ENCODE results near the gene CCDC88B.

CCDC88B gene

GRCh38 chr11:64338716-64339115 is 1.3 kb upstream of the CCDC88B start:
- TF ChIP-seq FOXP2 (optimal IDR thresholded peaks at IDR 0.05; ENCODE audit: borderline replicate concordance, extremely low read depth, extremely low read length, insufficient read depth) (no peak), POLR2AphosphoS5 (IDR thresholded peaks at IDR 0.05; ENCODE audit: low read depth, low read length) (no peak), SIN3A (IDR thresholded peaks at IDR 0.05; ENCODE audit: borderline replicate concordance, insufficient read depth, low read length) (no peak)

DNA sequence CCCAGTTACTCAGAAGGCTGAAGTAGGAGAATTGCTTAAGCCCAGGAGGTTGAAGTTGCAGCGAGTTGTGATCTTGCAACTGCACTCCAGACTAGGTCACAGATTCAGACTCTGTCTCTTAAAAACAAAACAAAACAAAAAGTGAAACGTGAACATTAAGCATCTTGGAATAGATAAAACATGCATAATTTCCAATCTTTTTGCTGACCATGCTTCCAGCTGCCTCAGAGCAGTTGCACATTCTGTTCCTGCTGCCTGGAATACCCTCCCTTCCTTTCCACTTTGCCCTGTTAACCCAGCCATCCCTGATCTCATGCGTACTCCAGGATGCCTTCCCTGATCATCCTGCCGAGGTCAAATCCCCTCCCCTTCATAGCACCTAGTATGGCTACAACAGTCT is 718 bp upstream of the CCDC88B start:
- TF ChIP-seq POLR2AphosphoS5 (IDR thresholded peaks at IDR 0.05; ENCODE audit: low read depth, low read length), result no peak

- TF ChIP-seq SIN3A (IDR thresholded peaks at IDR 0.05; ENCODE audit: borderline replicate concordance, insufficient read depth, low read length) (no peak), FOXP2 (optimal IDR thresholded peaks at IDR 0.05; ENCODE audit: borderline replicate concordance, extremely low read depth, extremely low read length, insufficient read depth) (no peak), POLR2AphosphoS5 (IDR thresholded peaks at IDR 0.05; ENCODE audit: low read depth, low read length) (no peak), TAF1 (IDR thresholded peaks at IDR 0.05; ENCODE audit: borderline replicate concordance, insufficient read depth, low read length) (no peak)
- TF ChIP-seq, protein P1, sequence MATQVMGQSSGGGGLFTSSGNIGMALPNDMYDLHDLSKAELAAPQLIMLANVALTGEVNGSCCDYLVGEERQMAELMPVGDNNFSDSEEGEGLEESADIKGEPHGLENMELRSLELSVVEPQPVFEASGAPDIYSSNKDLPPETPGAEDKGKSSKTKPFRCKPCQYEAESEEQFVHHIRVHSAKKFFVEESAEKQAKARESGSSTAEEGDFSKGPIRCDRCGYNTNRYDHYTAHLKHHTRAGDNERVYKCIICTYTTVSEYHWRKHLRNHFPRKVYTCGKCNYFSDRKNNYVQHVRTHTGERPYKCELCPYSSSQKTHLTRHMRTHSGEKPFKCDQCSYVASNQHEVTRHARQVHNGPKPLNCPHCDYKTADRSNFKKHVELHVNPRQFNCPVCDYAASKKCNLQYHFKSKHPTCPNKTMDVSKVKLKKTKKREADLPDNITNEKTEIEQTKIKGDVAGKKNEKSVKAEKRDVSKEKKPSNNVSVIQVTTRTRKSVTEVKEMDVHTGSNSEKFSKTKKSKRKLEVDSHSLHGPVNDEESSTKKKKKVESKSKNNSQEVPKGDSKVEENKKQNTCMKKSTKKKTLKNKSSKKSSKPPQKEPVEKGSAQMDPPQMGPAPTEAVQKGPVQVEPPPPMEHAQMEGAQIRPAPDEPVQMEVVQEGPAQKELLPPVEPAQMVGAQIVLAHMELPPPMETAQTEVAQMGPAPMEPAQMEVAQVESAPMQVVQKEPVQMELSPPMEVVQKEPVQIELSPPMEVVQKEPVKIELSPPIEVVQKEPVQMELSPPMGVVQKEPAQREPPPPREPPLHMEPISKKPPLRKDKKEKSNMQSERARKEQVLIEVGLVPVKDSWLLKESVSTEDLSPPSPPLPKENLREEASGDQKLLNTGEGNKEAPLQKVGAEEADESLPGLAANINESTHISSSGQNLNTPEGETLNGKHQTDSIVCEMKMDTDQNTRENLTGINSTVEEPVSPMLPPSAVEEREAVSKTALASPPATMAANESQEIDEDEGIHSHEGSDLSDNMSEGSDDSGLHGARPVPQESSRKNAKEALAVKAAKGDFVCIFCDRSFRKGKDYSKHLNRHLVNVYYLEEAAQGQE (IDR thresholded peaks at IDR 0.05; ENCODE audit: insufficient read depth in 1 of 2, low read depth in 2 of 2, low read length in 2 of 2), result no peak
Measured at GRCh38 chr11:64340671-64341335, 799 bp downstream of the CCDC88B start.

DNA sequence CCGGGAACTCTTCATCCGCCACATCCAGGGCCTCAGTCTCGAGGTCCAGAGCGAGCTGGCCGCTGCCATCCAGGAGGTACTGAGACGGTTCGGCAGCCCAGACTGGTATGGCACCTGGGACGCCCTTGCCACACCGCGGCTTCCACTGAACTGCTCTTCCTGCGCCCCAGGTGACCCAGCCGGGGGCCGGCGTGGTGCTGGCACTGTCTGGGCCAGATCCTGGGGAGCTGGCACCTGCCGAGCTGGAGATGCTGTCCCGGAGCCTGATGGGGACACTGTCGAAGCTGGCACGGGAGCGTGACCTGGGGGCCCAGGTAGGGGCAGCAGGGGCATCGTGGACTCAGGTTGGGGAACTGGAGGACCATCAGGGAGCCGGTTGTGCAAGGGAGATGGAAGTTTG is 1.4 kb downstream of the CCDC88B start:
- no peak for TF ChIP-seq SIN3A (IDR thresholded peaks at IDR 0.05; ENCODE audit: borderline replicate concordance, insufficient read depth, low read length)
- TF ChIP-seq, protein P1 (IDR thresholded peaks at IDR 0.05; ENCODE audit: insufficient read depth in 1 of 2, low read depth in 2 of 2, low read length in 2 of 2), result no peak
- no peak for TF ChIP-seq FOXP2 (optimal IDR thresholded peaks at IDR 0.05; ENCODE audit: borderline replicate concordance, extremely low read depth, extremely low read length, insufficient read depth)
- TF ChIP-seq POLR2AphosphoS5 (IDR thresholded peaks at IDR 0.05; ENCODE audit: low read depth, low read length), result no peak
- no peak for TF ChIP-seq TAF1 (IDR thresholded peaks at IDR 0.05; ENCODE audit: borderline replicate concordance, insufficient read depth, low read length)

DNA sequence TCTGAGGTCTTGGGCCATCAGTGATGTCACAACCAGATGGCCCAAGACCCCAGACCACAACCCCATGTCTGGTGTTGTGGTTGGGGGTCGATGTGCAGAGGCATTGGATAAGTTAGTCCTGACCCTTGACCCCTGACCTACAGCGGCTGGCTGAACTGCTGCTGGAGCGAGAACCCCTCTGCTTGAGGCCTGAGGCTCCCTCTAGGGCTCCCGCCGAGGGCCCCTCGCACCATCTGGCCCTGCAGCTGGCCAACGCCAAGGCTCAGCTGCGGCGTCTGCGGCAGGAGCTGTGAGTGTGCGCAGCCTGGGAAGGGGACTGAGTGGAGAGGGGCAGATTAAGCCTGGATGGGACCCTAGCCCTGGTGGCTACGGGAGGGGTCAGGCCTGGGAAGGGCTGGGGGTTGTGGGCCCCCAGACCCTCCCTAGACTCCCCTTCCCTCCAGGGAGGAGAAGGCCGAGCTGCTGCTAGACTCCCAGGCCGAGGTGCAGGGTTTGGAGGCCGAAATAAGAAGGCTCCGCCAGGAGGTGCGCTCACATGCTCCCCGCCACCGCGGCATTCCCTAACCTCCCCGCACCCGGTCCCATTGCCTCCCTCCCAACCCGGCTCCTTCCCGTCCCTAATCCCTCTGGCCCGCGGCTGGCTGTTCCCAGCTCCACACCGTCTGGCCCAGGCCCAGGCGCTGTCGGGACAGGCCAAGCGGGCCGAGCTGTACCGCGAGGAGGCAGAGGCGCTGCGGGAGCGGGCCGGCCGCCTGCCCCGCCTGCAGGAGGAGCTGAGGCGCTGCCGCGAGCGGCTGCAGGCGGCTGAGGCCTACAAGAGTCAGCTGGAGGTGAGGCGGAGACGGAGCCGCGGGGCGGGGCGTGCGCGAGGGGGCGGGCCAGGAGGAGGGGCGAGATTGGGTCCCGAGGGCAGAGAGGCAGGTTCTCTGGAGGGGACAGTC is 2.1 kb downstream of the CCDC88B start:
- no peak for TF ChIP-seq SIN3A (IDR thresholded peaks at IDR 0.05; ENCODE audit: borderline replicate concordance, insufficient read depth, low read length)
- no peak for TF ChIP-seq POLR2AphosphoS5 (IDR thresholded peaks at IDR 0.05; ENCODE audit: low read depth, low read length)
- no peak for TF ChIP-seq TAF1 (IDR thresholded peaks at IDR 0.05; ENCODE audit: borderline replicate concordance, insufficient read depth, low read length)
- peak; percentile 27 for TF ChIP-seq FOXP2 (optimal IDR thresholded peaks at IDR 0.05; ENCODE audit: borderline replicate concordance, extremely low read depth, extremely low read length, insufficient read depth)
- TF ChIP-seq, protein P1 (IDR thresholded peaks at IDR 0.05; ENCODE audit: insufficient read depth in 1 of 2, low read depth in 2 of 2, low read length in 2 of 2), result no peak

All from PFSK-1 (cell line).